ENCODE measurements around the gene RAB6C. TPM values are rescaled to one million over a fixed set of nuclear protein-coding genes. Genes with fewer than 3 reads are reported as not detected.
A peak's percentile ranks its signal among the peaks of the same experiment; 100 is the strongest.
"Not testable (repeated sequence)": the region's sequence is repeated elsewhere in the genome, so short reads cannot be mapped to it uniquely, and the experiment has no call there.

Gene RAB6C
- total RNA-seq, 2 donors from 2014 or later: 0.22 to 0.24 TPM

- H3K9me3 ChIP-seq (ENCODE audit: control insufficient read depth, low read length): no peaks in the 10 kb centered on the region
- H3K27me3 ChIP-seq (ENCODE audit: control insufficient read depth, insufficient read depth, low read length, poor library complexity, severe bottlenecking): peaks cover 23% of the 10 kb centered on the region
- no peaks in the 10 kb centered on the region for H3K4me1 ChIP-seq (ENCODE audit: control insufficient read depth, insufficient read depth, low read length)
- Mint-ChIP-seq H3K27ac (no peak overlapping the region), H3K4me1 (no peaks in the 10 kb centered on the region), H3K4me3 (no peak overlapping the region), H3K36me3 (ENCODE audit: low read depth) (no peaks in the 10 kb centered on the region), H3K9me3 (no peaks in the 10 kb centered on the region), H3K27me3 (ENCODE audit: insufficient read depth) (peaks cover 23% of the 10 kb centered on the region)
- no peak overlapping the region for H3K4me3 ChIP-seq (ENCODE audit: low read length)
- no peak for TF ChIP-seq CTCF (conservative IDR thresholded peaks at IDR 0.05)
- 79 to 92% methylated on average over 3 to 9 of the region's 9 CpGs for WGBS, 2 experiments (ENCODE audit: insufficient coverage in 1 of 2, insufficient read length in 1 of 2)
- H3K27ac ChIP-seq (ENCODE audit: low read depth, low read length): no peak overlapping the region
- H3K9ac ChIP-seq (ENCODE audit: extremely low read depth, low read length, poor library complexity, severe bottlenecking): no peak overlapping the region
- H3K36me3 ChIP-seq (ENCODE audit: control insufficient read depth, insufficient read depth, low read length): no peaks in the 10 kb centered on the region
- DNase-seq: no peak
Measured at GRCh38 chr2:129975016-129975774, 4.3 kb upstream of the RAB6C start.

GRCh38 chr2:129976969-129977368 is 2.5 kb upstream of the RAB6C start:
- not testable (repeated sequence) for H3K4me1 ChIP-seq (ENCODE audit: control insufficient read depth, insufficient read depth, low read length); H3K4me3 Mint-ChIP-seq; H3K9me3 ChIP-seq (ENCODE audit: control insufficient read depth, low read length); DNase-seq; H3K27ac ChIP-seq (ENCODE audit: low read depth, low read length); H3K4me1 Mint-ChIP-seq; H3K9me3 Mint-ChIP-seq; H3K36me3 ChIP-seq (ENCODE audit: control insufficient read depth, insufficient read depth, low read length); H3K36me3 Mint-ChIP-seq (ENCODE audit: low read depth); H3K27ac Mint-ChIP-seq; H3K4me3 ChIP-seq (ENCODE audit: low read length); H3K9ac ChIP-seq (ENCODE audit: extremely low read depth, low read length, poor library complexity, severe bottlenecking)
- H3K27me3 ChIP-seq (ENCODE audit: control insufficient read depth, insufficient read depth, low read length, poor library complexity, severe bottlenecking): peaks cover 38% of the 10 kb centered on the region
- H3K27me3 Mint-ChIP-seq (ENCODE audit: insufficient read depth): peaks cover 40% of the 10 kb centered on the region
- WGBS, 2 experiments (ENCODE audit: insufficient coverage in 1 of 2, insufficient read length in 1 of 2): 89 to 92% methylated on average over 2 of the region's 3 CpGs

- no peak for DNase-seq
- no peak overlapping the region for H3K9ac ChIP-seq (ENCODE audit: extremely low read depth, low read length, poor library complexity, severe bottlenecking)
- Mint-ChIP-seq H3K27ac (no peak overlapping the region), H3K36me3 (ENCODE audit: low read depth) (no peaks in the 10 kb centered on the region), H3K9me3 (no peaks in the 10 kb centered on the region), H3K27me3 (ENCODE audit: insufficient read depth) (peaks cover 43% of the 10 kb centered on the region), H3K4me1 (no peaks in the 10 kb centered on the region), H3K4me3 (no peak overlapping the region)
- H3K9me3 ChIP-seq (ENCODE audit: control insufficient read depth, low read length): no peaks in the 10 kb centered on the region
- no peak overlapping the region for H3K4me3 ChIP-seq (ENCODE audit: low read length)
- no peak for TF ChIP-seq CTCF (conservative IDR thresholded peaks at IDR 0.05)
- H3K27ac ChIP-seq (ENCODE audit: low read depth, low read length): no peak overlapping the region
- H3K4me1 ChIP-seq (ENCODE audit: control insufficient read depth, insufficient read depth, low read length): no peaks in the 10 kb centered on the region
- no peaks in the 10 kb centered on the region for H3K36me3 ChIP-seq (ENCODE audit: control insufficient read depth, insufficient read depth, low read length)
- H3K27me3 ChIP-seq (ENCODE audit: control insufficient read depth, insufficient read depth, low read length, poor library complexity, severe bottlenecking): peaks cover 38% of the 10 kb centered on the region
- WGBS, 2 experiments (ENCODE audit: insufficient coverage in 1 of 2, insufficient read length in 1 of 2): 88% methylated on average over 5 of the region's 5 CpGs; no CpG with 5 or more reads in 1 of the 2 experiments
Measured at GRCh38 chr2:129977986-129978385, 1.5 kb upstream of the RAB6C start.

- H3K27ac Mint-ChIP-seq: not testable (repeated sequence)
Measured at GRCh38 chr2:129980246-129980645, 780 bp downstream of the RAB6C start.

More at GRCh38 chr2:129980246-129980645, 780 bp downstream of the RAB6C start:
- WGBS, 2 experiments (ENCODE audit: insufficient coverage in 1 of 2, insufficient read length in 1 of 2): 16% methylated on average over 1 of the region's 13 CpGs; no CpG with 5 or more reads in 1 of the 2 experiments
- Histone ChIP-seq H3K27me3 (ENCODE audit: control insufficient read depth, insufficient read depth, low read length, poor library complexity, severe bottlenecking) (peaks cover 41% of the 10 kb centered on the region), H3K4me3 (ENCODE audit: low read length) (peak overlapping the region; percentile 64)
- H3K9me3 ChIP-seq (ENCODE audit: control insufficient read depth, low read length); DNase-seq; H3K36me3 ChIP-seq (ENCODE audit: control insufficient read depth, insufficient read depth, low read length); H3K4me1 Mint-ChIP-seq; H3K9ac ChIP-seq (ENCODE audit: extremely low read depth, low read length, poor library complexity, severe bottlenecking); H3K27ac ChIP-seq (ENCODE audit: low read depth, low read length); H3K4me1 ChIP-seq (ENCODE audit: control insufficient read depth, insufficient read depth, low read length); H3K9me3 Mint-ChIP-seq; H3K36me3 Mint-ChIP-seq (ENCODE audit: low read depth): not testable (repeated sequence)
- Mint-ChIP-seq H3K27me3 (ENCODE audit: insufficient read depth) (peaks cover 50% of the 10 kb centered on the region), H3K4me3 (peak overlapping the region; percentile 61)
